HFF-Myc (cell line): ENCODE results near the gene RNF213.

Source experiments
- DNase-seq: peaks from one replicate; pipeline ENCODE4 v3.0.0-alpha.2; 2011; ENCODE audit warnings: low read depth; ENCODE audit errors: extremely low read depth
- H3K4me3 ChIP-seq: replicated peaks from 2 replicates; pipeline ENCODE4 v1.5.1; 2011; ENCODE audit warnings: low read depth, mild to moderate bottlenecking, control low read depth, low read length
- CTCF ChIP-seq: IDR thresholded peaks from 2 replicates; pipeline ENCODE4 v1.5.1; 2012; ENCODE audit warnings: mild to moderate bottlenecking, low read depth, low read length, control low read depth; ENCODE audit errors: missing control alignments

Gene RNF213

GRCh38 chr17:80418589-80418988 is 157.9 kb downstream of the RNF213 start:
- H3K4me3 ChIP-seq, result no peak overlapping the region
- DNase-seq, result no peak
- TF ChIP-seq CTCF, result no peak

- no peak overlapping the region for H3K4me3 ChIP-seq
- DNase-seq, result no peak
- TF ChIP-seq CTCF, result no peak
These were observed 158.6 kb downstream of the RNF213 start for GRCh38 chr17:80419255-80419654.

GRCh38 chr17:80421381-80422090 is 160.9 kb downstream of the RNF213 start:
- no peak for TF ChIP-seq CTCF
- H3K4me3 ChIP-seq, result no peak overlapping the region
- no peak for DNase-seq

- DNase-seq, result no peak
- no peak for TF ChIP-seq CTCF
- H3K4me3 ChIP-seq, result no peak overlapping the region
These were observed 161.6 kb downstream of the RNF213 start for GRCh38 chr17:80422276-80422675.

GRCh38 chr17:80422981-80423380 is 162.3 kb downstream of the RNF213 start:
- H3K4me3 ChIP-seq, result no peak overlapping the region
- no peak for TF ChIP-seq CTCF
- no peak for DNase-seq

- no peak overlapping the region for H3K4me3 ChIP-seq
- DNase-seq, result no peak
- TF ChIP-seq CTCF, result no peak
These were observed 163.0 kb downstream of the RNF213 start for GRCh38 chr17:80423536-80424225.
